ENCODE results near the gene A4GNT.
"Not testable (repeated sequence)": the region's sequence is repeated elsewhere in the genome, so short reads cannot be mapped to it uniquely, and the experiment has no call there.

A4GNT gene

DNA sequence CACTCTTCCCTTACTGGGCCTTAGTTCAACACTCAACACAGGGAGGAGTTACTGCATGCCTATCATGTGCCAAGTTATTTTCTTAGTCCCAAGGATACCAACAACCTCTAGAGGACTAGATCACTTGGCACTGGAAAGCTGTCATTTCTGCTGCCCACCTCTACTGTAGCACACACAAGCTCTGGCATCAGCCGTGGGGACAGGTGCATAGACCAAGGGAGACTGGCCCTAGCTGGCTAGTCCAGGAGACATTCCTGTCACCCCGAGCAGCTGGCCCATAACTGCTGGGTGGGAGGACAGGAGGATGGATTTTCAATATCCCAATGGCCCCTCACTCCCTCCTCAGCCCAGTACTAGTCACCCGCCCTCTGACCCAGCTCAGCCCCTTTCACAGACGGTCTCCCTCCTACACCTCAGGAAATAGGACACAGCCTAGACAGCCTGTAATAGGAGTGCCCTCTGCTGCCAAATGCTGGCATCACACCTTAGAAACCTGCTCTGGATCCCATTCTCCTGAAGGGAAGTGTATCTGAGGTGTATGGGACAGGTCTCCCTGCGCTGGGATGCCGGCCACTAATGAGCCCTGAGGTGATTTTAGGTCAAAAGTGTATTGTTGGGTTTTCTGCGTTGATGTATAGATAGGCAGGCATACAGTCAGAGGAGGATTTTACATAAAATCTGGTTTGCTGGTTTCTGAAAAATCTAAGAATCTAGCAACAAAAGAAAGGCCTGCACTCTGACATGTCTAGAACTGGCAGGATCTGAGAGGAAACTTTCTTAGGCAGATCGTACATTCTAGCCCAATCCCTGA, 13.4 kb downstream of the A4GNT start:
- peak; percentile 75 for DNase-seq

DNA sequence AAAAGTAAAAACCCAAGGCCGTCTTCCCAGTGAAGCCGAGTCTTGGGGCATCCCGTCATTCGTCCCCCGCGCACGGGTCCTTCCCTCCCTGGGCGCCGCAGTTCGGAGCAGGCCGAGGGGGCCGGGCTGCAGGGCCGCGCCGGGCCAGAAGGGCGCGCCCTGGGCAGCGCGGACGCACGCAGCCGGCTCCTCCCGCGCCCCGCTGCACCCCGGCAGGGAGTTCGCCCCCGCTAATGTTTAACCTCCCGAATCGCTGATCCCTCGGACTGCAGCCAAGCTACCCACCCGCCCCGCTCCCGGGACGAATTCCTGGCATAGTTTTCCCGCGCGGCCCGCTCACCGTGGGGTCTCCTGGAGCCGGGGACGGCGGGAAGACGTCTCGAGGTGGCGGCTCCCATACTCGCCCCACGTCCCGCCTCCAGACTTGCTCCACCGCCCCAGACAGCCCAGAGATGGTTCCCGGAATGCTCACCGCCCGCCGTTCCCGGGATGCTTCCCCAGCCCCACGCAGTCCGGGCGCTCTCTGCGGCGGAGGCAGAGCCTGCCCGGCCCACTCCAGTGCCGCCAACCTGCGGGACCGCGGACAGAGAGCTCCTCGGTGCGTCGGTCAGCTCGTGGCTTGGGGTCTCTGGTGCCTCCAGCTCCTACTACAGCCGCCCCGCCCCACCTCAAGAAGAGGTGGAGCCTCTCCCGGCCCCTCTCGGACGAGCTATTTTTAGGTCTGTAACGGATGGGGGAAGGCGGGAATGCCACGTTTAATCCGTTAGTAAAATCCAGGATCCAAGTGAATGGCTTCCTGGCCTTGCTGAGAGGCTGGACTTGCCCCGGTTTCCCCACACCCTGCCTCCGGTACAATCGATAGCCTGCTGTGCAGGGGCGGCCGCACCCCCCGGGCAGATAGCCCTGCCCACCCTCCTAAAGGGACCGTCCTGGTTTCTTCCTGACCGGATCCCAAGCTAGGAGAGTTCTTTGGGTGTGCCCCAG, 16.9 kb downstream of the A4GNT start, which contains the start of gene DZIP1L:
TSS of gene DZIP1L (minus strand) at position 621 of the 984 bp plus-strand sequence. CDS start 11,637 bp downstream, outside the sequence.
- DNase-seq: peak; percentile 88

DNA sequence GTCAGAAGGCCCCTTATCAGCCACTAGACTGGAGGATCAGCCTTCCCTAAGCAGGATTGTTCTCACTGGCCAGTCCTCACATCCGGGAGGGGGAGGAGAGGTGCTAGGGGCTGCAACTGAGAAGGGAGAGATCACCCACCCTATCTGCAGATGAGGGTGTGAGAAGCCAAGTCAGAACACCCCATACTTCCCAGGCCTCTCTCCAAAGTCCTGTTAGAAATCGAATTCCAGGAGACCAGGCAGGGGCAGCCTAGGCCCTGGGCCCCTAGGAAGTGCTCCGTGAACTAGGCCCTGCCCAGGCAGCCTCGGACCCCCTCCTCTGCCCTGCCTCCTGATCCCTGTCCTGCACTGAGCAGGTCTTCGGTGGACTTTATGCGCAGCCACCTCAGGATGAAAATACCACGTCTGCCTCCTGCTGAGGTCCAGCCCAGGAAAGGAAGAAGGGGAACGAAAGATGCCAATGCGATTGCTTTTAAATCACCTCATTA, 17.7 kb downstream of the A4GNT start:
- no peak for DNase-seq

GRCh38 chr3:138113326-138113725, 18.9 kb downstream of the A4GNT start:
- no peak for DNase-seq

- no peak for DNase-seq
Observed at GRCh38 chr3:138112362-138112761, 19.8 kb downstream of the A4GNT start.

GRCh38 chr3:138105598-138105997, 26.6 kb downstream of the A4GNT start:
- DNase-seq: no peak

- no peak for DNase-seq
Observed at GRCh38 chr3:138103466-138103865, 28.7 kb downstream of the A4GNT start.

- not testable (repeated sequence) for DNase-seq
Observed at GRCh38 chr3:138101351-138101940, 30.7 kb downstream of the A4GNT start.

DNA sequence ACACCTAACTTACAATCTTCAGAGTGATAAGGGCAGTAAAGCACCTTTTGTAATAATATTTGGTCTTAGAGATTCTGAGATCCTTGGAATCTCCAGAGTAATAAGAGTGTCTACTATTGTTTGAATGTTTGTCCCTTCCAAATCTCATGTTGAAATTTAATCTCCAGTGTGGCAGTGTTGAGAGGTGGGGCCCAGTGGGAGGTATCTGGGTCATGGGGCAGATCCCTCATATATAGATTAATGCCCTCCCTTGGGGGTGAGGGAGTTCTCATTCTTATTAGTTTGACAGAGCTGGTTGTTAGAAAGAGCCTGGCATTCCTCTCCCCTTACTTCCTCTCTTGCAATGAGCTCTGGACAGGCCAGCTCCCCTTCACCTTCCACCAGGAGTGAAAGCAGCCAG, 32.8 kb downstream of the A4GNT start:
- no peak for DNase-seq

DNA sequence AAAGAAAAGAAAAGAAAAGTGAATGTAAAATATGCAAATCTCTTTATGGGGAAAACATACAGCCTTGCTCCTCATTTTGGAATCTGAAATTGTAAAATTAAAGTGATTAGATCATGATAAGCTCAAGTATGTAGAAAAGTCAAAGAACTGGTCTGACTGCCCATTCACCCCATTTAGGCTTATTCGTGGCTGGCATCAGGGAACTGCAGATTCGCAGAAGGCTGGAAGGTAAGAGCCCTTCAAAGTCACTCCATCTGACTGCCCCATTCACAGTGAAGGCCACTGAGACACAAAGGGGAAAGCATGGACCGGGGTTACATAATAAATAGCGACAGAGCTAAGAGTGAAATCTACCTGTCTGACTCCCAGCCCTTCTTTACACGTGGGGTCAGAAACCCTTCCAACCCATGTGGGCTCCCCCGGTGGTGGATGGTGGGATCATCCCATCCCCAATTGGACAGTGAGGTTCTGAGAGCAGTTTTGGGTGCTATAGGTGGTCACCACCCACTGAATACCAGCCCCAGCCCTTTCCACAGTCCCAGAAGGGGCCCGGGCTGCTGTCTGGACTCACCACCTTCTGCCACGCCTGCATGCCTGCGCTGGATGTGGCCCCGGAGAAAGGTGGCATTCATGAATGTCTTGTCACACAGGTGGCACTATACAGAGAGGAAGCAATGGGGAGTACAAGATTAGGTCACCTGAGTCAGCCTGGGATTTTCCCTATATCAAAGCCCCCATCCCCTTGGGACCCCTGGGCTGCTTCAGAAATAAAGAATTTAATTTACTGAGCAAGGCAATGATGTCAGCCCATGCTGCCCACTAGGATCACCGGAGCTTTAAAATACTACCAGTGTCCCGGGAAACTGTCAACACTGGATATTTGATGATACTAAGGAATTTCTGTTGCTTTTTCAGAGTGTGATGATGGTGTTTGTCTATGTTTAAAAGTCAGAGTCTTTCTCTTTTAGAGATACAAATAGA, 34.7 kb downstream of the A4GNT start:
- DNase-seq: no peak

DNA sequence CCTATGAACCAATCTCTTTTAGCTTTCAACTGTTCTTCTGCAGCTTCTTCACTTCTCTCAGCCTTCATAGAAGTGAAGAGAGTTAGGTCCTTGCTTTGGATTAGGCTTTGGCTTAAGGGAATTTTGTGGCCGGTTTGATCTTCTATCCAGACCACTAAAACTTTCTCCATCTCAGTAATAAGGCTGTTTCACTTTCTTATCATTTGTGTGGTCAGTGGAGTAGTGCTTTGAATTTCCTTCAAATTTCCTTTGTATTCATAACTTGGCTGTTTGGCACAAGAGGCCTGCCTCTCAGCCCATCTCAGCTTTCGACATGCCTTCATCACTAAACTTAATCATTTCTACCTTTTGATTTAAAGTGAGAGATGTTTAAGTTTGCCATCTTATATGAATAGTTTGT, 38.5 kb downstream of the A4GNT start:
- no peak for DNase-seq

GRCh38 chr3:138092023-138092422, 40.2 kb downstream of the A4GNT start:
- no peak for DNase-seq

DNA sequence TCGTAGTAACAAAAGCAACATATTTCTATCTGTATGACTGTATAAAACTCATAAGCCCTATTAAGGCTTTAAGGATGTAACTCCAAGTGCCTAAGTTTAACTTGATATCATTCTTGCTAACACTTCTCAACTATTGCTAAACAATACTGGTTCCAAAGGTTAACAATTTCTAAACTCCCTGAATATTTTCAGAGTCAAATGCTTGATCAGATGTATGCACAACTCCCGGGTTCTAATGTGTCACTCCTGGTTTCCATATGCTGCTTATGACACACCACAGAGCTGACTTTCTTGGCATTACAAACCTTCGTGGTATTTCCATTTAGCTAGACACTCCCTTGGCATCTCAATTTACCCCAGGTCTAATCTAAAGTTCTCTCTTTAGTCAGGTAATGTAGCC, 43.1 kb downstream of the A4GNT start:
- DNase-seq: no peak

- not testable (repeated sequence) for DNase-seq
Observed at GRCh38 chr3:138085745-138086144, 46.4 kb downstream of the A4GNT start.

- DNase-seq: no peak
Observed at GRCh38 chr3:138084196-138084595, 48.0 kb downstream of the A4GNT start.

DNA sequence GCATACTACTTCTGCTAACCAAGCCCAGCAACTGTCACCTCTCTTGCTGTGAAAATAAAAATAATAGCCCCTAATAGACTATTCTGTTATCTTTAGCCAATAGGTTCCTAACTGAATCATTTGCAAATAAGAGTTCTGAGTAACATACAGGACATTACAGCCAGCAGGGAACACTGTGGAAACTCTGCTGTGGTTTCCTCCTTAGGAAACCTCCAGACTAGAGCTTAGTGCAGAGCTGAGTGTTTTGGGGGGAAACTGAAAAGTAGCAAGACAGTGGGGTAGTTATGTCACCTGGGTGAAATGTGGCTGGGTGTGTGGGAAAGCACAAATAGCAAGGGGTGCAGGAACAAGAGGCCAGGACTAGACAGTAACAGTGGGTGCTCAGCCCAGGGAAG, 49.2 kb downstream of the A4GNT start:
- no peak for DNase-seq

DNA sequence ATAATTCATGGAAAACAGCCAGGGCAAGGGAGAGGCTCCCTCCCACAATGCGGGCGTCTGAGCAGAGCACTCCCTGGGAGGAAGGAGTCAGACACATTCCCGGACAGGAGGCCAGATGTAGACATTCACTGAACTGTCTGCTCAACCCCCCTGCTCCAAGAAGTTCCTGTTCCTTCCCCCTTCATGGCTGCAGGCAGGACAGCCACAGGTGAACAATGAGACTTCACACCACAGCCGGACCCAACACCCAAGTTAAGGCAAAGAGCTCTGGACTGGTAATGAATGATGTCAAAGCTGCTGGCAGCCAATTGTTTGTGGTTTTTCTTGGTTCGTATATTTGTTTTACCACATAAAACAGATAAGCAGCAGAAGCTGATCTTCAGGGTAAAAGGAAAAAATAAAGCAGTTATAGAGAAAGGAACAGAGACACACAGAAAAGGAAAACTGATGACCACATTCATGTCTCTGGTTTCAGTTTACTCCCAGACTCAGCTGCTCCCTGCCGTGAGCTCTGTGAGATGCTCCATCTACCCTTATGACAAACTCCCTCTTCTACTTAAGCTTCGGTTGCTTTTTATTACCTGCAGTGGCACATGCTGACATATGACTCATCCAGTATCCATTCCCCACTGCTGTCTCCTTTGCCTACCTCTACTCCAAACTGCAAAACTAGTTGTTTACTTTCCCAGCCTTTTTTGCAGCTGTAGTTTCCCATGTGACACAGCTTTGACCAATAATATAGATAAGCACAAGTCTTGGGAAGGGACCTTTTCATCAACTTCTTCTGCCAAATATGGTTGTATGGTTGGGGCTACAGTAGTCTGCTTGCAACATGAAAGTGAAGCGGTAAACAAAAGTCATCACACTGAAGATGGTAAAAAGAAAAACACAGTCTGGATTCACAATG, 49.9 kb downstream of the A4GNT start:
- no peak for DNase-seq

DNA sequence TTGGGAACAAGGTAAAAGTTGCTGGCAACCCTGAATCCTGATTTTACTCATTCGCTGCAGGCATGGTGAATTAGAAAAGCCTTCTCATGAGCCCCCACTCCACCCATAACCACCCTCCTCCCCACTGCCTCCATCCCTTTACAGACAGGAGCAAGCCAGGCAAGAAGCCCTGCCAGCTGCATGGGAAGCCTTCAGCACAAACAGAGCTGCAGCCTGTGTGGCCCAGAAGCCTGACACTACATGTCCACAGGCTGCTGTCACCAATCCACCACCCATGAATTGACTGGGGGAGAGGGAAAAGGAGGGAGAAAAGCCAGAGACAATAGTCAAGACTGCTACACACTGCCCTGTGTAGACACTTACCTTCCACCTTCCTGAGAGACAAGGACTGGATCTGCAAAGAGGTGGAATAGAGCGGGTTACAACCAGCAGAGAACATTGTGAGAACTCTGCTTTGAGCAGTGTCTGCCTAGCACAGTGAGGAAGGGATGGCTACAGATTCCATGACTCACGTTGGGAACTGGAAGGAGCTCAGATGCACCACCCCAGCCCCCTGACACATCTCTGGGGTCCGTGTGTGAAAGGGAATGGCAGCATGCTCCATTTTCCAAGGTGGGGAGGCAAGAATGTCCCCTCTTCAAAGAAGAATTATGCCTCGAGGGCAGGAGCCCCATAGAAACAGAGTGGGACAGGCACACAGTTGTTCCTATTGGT, 50.7 kb downstream of the A4GNT start:
- no peak for DNase-seq

- no peak for DNase-seq
Observed at GRCh38 chr3:138079901-138080300, 52.3 kb downstream of the A4GNT start.

GRCh38 chr3:138078901-138079344, 53.3 kb downstream of the A4GNT start:
- no peak for DNase-seq

Data from left hindlimb (tissue), 1 donor.